GM18907 (cell line): ENCODE data around the gene SPOCK1.

Experiments used
- ATAC-seq: cut with Tn5 transposase; IDR thresholded peaks from one replicate; pipeline ENCODE4 v1.9.1; 2021; ENCODE audit warnings: mild to moderate bottlenecking, moderate library complexity; ENCODE audit not compliant: unreplicated experiment

Gene SPOCK1

DNA sequence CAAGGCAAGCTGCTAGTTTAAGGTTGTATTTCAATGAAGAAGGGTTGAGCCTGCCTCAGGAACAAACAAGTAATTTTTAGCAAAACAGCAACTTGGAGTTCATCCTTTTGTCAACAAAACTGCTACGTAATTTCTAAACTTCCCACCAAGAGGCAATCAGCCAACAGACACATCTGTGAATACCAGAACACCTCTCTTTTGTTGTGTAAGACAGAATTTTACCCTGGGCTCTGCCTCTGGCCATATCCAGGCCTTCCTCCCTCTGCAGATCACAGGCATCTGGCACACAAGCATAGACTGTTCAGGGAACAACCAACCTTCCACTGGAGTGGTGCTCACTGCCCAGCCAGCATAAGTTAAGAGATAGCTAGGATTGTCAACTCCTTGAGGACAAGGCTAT lies 409.0 kb downstream of the SPOCK1 start:
- ATAC-seq: no peak

DNA sequence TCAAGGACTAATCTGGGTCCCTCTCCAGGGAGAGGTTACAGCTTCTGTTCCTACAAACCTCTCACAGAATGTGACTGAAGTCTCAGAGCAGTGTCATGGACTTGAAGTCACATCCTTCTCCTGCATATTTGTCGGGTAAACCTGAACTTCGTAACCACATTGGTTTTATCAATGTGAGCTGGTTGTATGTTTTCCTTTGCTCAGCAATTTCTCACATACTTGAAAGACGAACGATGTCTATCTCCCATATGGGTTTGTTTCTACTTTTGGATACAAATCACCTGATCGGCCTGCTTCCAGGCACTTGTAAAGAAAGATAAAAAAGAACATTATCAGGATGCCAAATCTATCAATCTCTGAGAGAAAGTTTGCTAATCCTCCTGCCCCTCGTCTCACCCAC lies 411.0 kb downstream of the SPOCK1 start:
- no peak for ATAC-seq

DNA sequence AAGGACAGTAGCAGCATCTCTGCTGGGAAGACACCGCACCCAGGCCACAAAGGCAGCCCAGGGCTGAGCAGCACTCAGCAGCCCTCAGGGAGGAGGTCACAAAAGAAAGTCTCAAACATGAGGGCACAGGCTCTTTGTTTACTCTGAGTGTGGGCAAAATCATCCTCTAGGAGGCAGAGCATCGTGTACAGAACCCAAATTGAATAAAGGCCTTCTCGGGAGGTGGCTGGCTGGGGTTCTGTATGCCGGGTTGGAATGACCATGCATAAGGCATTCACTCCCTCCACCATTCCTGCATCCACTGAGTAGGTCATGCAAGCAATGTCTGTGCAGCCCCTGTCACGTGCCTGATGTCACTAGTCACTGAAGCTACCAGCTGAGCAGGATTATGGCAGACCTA lies 412.8 kb downstream of the SPOCK1 start:
- ATAC-seq: no peak

DNA sequence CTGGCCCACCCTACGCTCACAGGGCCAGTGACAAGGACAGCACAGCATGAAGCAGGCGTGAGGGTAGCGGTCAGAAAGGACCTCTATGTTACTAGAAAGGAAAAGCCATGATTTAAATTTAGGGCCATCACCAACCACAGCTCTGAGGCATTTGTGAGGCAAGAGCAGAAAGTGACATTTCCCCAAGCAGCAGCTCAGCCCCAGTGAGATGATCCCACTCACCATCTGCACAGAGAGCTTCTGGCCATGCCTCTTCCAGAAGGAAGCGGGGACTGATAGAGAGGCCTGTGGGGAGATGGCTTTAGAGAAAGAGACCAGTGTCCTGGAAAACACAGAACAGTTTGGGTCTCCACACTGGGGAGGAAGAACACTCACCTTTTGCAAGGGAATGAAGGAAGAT lies 413.9 kb downstream of the SPOCK1 start:
- no peak for ATAC-seq

DNA sequence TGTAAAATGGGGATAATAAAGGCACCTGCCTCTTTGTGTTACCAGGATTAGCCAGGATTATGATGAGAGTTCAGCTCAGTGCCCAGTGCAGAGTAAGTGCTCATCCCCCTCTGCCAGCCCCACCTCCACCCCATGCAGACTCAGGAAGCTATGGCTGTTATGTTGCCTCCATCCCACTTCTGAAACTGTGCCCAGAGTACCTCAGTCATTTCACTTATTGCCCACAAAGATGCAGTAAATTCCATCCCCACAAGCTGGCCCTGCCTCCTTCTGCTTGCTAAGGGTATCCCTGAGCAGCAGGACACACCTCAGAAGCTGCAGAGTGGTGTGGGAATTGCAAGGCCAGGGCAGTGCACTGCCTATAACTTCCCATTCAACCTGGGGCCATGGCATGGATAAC lies 415.1 kb downstream of the SPOCK1 start:
- no peak for ATAC-seq

DNA sequence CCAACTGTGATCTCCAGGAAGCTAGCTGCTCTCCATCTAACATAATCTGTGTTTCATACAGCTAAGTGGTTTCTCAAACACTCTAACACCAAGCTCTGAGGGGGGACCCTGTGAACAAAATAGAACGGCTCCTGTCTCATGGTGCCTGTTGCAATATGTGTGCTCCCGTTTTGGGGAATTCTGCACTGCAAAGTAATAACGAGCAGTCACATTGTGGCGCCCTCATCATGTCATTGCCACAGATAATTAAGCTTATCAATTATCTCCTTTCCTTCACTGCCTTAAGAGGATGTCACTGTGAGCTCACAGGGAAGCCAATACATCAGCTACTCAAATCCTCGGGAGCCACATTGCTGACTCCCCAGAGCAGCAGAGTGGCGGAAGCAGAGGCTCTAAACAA lies 416.2 kb downstream of the SPOCK1 start:
- ATAC-seq: no peak

DNA sequence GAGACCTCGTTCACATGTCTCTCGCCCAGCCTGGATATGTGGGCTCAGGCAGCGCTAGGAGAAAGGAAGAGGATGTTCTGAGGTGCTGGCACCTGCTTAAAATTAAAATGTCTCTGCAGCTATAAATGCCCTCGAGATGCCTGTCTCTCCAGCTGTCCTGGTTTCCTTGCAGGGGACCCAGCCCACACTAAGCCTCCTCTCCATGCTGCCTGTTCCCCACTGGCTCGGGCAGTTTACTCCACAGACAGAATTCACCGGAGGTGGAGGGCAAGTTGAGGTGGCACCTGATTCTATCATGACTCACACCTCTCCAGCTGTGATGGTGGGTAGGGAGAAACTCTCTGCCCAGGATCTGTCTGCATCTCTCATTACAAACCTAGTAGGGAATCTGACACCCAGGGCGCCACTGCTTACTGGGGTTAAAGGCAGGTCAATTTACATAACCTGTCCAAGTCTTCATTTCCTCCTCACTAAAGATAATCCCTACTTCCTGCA lies 420.9 kb downstream of the SPOCK1 start:
- no peak for ATAC-seq

DNA sequence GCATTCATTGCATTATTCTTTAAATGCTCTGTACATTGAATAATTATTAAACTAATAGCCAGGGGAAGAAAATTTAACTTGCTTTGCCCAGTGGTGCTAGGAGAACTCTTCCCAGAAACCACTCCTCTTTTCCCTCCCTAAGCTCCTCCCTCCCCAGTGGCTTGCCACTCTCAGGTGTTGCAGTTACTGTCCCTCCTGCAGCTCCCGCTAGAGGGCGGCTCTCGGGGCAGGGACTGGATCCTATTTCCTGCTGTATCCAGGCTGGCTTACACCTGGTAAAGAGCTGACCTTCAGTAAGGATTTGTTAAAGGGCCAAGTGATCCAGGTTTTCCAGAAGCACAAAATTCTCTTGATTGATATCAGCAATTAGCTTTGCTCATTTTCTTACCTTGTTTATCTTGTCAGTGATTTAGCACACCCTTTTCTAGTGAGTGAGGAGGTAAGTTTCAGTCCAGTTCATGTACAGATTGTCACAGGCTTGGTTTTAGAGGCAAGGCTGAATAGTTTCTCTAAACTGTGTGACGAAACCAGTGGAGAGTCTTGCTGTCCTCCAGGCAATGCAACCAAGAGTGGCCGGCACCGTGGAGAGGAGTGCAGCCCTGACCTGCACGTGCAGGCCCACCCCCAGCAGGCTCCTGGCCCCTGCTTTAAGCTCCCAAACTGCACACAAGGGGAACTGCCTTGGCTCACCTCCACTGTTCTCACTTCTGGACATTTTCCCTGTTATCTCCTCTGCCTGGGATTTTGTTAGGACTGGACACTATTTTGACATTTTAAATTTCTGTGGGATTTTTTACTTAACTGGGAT lies 423.8 kb downstream of the SPOCK1 start:
- ATAC-seq: peak; percentile 65

DNA sequence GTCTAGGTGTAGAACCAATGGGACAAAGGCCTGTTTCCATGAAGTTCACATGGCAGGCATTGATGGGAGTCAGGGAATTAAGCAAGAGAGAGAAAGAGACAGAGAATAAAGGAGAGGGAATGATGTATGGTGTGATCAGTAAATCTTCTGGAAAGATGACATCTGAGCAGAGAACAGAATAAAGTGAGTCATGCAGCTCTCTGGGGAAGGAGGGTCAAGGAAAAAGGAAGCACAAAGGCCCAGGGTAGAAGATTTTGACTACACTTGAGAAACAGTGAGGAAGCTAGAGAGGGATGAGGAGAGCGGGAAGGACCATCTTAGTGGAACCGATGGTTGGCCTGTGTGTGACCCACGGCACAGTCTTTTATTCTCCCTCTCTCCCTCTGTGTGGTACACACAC lies 425.9 kb downstream of the SPOCK1 start:
- no peak for ATAC-seq

DNA sequence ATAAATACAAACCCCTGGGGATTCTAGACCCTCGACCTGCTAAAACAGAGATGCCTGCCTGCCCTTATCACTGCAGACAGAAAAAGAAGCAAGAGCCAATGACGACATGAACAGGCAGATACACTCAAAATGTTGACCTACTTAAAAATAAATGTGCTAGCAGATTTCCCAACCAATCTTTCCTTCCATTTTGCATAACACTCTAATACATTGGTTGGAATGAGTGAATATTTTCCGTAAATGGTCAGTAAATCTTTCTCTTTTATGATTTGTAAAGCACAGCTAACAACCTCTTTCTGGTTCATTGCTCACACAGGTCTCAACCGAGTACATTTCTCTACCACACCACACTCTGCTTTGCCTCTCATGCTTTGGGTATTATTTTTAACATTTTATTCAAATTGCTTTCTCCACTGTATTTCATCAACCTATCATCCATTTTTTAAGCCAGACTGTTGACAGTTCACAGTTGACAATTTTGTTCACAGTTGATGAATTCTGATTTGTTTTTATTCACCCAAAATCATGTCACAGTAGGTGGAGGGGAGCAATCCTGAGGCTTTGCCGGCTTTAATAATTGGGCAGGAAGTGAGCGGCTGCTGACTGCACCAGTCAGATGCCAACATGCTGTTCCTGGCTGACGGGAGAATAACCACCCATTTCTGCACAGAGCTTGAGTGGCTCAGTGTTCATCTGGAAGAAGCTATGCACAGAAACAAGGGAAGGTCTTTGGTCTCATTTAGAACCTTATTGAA lies 426.6 kb downstream of the SPOCK1 start:
- ATAC-seq: peak; percentile 71

DNA sequence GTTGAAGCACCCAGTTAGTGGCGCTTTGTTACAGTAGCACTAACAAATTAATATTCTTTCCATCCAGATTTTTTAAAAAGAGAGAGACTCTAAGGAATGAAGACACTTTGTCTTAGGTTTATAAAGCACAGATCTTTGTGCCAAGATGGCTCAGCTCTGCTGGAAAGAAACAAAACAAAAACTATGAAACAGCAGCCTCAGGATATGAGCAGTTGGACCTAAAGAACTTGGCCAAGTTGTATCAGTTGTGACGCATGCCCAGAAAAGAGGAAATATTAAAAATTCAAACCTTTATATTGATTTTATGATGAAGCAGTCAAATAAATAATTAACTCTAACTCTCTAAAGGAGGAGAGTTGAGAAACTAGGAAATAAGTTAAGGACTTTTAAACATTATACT lies 427.2 kb downstream of the SPOCK1 start:
- ATAC-seq: no peak

DNA sequence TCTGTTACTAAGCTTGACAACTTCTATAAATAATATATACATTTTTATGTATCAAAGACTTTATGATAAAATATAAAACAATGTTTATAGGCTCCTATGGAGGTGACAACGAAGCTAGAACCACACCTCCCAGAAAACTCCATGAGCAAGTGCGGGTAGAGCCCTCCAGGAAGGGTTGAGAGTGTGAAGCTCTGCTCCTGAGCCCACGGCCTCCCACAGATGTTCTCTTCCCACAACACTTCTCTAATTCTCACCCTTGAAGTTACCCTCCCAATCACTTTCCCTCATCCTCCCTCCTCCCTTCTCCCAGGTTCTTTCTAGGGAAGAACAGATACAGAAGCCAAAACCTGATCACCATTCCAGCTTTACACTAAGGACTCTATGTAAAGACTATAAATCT lies 427.6 kb downstream of the SPOCK1 start:
- no peak for ATAC-seq

DNA sequence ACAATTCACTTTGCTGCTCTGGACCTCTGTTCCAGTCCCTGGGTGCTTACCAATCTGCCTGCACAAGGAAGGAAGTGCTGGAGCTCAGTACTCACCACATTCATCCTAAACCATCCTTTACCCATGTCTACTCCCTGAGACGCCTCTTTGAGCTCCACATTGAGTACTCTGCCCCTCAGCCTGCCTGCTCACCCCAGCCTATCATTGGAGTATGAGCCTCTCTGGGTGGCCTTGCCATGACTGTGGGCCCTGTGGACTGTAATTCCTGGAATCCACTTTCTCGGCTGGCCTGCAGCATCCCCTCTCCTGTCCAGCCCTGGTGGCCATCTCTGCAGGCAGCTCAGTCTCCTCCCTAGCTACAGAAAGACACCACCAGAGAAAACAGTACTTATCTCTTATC lies 428.6 kb downstream of the SPOCK1 start:
- ATAC-seq: no peak

DNA sequence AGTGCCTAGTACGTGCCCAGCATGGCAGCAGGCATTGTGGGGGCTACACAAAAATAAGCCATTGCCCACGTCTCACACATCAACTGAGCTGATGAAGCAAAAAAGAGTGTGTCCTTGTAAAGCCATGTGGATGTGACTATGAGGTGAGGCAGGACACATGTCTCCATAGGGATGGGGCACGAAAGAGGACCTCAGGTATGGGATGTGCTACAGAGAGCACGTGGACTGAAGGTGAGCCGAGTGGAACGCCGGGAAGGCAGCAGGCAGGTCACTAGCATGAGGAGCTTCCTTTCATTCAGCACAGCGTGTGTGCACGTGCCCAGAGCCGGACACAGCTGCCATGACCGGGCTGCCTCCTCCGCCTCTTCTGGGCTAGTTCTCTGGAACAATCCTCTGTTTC lies 429.8 kb downstream of the SPOCK1 start:
- ATAC-seq: no peak

DNA sequence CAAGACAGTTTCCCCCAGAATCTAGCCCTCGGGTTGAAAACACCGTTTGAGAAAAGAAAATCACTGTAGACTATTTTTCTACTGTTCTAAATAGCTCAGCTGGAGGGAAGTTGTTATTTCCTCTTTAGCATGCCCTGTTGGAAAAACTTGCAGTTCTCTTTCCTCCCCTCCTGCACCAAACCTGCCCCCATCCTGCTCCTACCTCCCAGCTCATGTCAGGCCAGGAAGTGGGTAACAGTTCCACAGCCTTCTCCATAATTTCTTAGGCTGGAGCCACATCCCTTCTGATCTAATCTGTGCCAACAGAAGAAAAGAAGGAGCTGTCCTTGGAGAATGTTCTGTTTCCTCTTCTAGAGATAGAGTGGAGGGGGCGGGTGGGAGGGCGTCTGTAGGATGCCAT lies 437.7 kb downstream of the SPOCK1 start:
- ATAC-seq: no peak

DNA sequence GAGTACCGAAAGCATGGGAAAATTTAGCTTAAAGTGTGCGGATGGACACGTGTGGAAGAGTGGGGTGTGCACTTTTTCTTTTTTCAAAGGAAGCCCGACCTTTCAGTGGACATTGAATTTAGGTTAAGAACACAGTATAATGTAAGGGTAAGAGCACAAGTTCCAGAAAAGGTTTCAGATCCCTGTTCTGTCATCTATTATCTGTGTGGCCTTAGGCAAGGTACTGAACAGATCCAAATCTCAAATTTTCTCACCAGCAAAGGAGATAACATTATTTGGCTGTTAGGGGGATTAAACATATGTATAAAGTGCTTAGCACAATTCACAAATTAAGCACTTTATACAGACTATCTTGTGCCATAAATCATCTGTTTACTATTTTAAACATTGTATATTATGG lies 441.0 kb downstream of the SPOCK1 start:
- ATAC-seq: no peak

DNA sequence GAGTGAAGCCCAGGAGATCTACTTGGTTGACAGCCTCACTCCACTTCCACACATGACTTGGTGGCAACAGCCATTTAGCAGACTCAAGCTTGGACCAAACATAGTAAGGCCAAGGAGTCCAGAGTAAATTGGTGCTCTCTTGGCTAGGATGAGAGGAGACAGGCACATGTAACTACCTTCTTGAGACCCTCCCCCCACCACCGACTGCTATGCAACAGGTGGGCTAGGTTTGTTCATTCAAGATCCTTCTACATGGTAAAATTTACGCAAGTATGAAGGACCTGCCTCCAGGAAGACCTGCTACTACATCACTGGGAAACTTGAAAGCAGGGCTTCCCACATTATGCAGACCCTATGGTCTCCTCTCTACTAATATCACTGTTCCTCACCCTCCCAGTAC lies 442.4 kb downstream of the SPOCK1 start:
- no peak for ATAC-seq

DNA sequence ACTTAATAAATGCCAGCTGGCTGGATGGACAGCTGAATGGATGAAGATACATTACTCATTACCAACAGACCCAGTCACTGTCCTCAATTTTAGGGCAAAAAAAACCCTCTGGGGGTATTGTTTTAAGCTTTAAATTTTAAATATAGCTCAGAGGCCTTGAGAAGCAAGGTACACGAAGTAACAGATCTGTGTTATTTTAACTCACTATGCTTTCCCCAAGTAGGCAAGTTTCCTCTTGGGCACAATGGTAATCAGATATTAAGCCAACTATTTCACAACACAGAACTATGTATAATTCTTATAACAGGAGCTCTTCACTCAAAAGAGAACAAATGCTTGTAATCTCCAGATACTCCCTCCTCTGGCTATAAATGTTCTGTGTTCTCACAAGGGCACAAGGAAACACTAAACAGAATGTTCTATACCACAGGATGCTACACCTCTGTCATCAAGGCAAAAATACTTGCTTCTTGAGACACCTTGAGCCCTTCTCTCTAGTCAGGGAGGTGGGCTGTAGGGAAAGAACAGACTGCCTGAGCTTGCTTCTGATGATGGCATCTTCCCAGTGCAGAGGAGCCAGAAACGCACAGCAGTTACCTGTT lies 443.8 kb downstream of the SPOCK1 start:
- no peak for ATAC-seq

DNA sequence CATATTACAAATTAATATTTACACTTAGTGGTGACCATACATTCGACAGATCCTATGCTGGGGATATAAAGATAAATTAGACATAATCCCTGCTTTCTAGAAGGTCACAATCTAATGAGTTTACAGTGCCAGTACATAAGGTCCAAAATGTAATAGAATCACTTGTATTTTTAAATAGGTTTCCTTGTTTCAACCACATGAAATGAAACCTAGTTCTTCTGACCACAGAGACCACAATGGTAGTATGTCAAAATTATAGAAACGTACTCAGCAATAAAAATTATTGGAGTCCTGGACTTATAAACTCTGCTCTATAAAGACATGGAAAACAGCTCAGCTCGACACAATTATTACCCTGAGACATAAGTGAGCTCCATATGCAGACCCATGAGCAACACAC lies 444.3 kb downstream of the SPOCK1 start:
- no peak for ATAC-seq

DNA sequence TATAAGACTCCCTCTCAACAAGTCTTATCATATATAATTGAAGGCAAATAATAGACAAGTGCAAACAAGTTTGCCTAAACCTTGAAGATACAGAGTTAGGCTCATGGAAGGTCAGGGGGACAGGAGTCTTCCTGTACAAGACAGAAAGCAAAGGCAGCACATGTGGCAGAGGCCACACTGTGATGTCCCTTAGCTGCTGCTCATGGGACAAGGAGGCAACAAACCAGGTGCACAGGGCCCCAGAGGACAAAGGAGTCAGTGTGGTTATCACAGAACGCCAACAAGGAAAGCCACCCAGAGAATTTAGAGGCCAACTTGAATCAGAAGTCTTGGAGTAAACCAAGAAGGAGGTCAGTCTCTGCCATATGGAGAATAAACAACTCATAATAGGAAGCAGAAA lies 444.8 kb downstream of the SPOCK1 start:
- ATAC-seq: no peak

DNA sequence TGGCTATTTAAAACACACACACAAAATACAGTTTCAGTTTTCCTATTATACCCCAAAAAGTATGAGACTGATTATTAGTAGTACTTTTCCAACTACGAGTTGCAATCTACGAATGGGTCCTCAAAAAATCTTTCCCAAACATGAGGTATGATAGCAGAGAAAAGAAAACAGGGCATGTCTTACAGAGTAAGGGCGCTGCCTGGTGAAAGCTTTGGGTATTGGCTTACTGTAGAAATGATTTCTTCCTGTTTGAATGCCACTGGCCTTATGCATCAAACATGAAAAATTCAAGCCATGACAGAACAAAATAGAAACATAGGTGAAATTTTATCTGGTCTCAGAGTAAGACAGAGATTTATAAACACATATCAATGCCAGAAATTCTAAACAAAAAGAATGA lies 448.0 kb downstream of the SPOCK1 start:
- no peak for ATAC-seq
